ENCODE data around the gene TNNI3K. TPM values are rescaled to one million over a fixed set of nuclear protein-coding genes. Genes with fewer than 3 reads are reported as not detected.

The TNNI3K gene
- total and polyA plus RNA-seq, 2 of the 8 experiments (the other 6 are each of a cell fraction or from before 2014, with no cell fraction given) = 0.41 to 0.48 TPM

DNA sequence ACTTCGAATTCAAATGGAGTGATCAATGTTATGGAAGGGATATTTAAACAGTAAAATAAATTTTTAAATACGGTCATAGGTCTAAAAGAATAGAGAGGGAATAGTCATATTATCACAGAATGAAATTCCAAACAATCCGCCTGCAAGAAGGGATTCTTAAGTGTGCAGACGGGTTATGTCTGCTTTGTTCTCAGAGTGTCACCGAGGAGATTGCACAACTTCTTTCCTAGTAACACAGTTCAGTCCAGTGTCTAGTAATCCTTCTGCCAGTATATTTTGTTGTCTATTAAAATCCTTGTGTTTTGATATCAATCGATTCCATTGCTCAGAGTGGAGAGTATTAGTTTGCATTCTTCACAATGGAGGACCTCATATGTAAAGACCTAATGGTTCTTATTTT, 228.8 kb downstream of the TNNI3K start:
- no peak overlapping the region for H3K27ac ChIP-seq (ENCODE audit: low read depth, low read length)
- POLR2A ChIA-PET (ENCODE audit: partially characterized antibody) = interaction anchor here (0.6 kb wide), 1 partner anchor 449 kb away, joined by 3 read pairs; no protein-coding TSS in a partner anchor
- no peak overlapping the region for H4K5ac ChIP-seq (ENCODE audit: insufficient read length, low read depth, low read length)
- H3K4me2 ChIP-seq (ENCODE audit: insufficient read depth in 1 of 2, low read depth in 2 of 2, low read length in 2 of 2) = no peak overlapping the region
- H3K23me2 ChIP-seq (ENCODE audit: low read depth, low read length) = no peaks in the 10 kb centered on the region
- H3K9me3 ChIP-seq (ENCODE audit: insufficient read depth in 2 of 2, low read depth in 1 of 2, low read length in 1 of 2) = peaks cover 0 to 10% of the 10 kb centered on the region in 2 experiments; a peak in 1 of 4 replicates
- H4K20me1 ChIP-seq (replicated peaks in 1 of 2; ENCODE audit: control insufficient read depth in 1 of 2, insufficient read depth in 2 of 2, low read length in 2 of 2) = no peaks in the 10 kb centered on the region
- TF ChIP-seq KDM1A (IDR thresholded peaks at IDR 0.05; ENCODE audit: borderline replicate concordance, low read length) = no peak
- no peak for TF ChIP-seq TCF12 (IDR thresholded peaks at IDR 0.05; ENCODE audit: low read depth, low read length)
- no peak overlapping the region for H3K9ac ChIP-seq (replicated peaks in 1 of 4; ENCODE audit: extremely low read depth in 1 of 4, low read depth in 3 of 4, low read length in 3 of 4)
- no peak overlapping the region for H2BK5ac ChIP-seq (ENCODE audit: low read depth, low read length)
- H2AFZ ChIP-seq (ENCODE audit: low read length) = no peak overlapping the region
- H3K4me3 ChIP-seq (ENCODE audit: extremely low read depth in 1 of 4, insufficient read depth in 2 of 4, low read depth in 3 of 4, low read length in 4 of 4) = no peak overlapping the region
- H3K18ac ChIP-seq (ENCODE audit: extremely low read depth, low read length) = no peak overlapping the region
- no peaks in the 10 kb centered on the region; a peak in 1 of 7 replicates for H3K4me1 ChIP-seq (replicated peaks in 1 of 4; ENCODE audit: control insufficient read depth in 3 of 4, insufficient read depth in 4 of 4, low read length in 3 of 4)
- 97% methylated on average over 6 of the region's 6 CpGs; no CpG with 5 or more reads in 1 of the 2 experiments for WGBS, 2 experiments (ENCODE audit: extremely low coverage in 1 of 2, insufficient coverage in 1 of 2, insufficient read length in 1 of 2, insufficient replicate concordance in 2 of 2, low coverage in 1 of 2, low lambda C conversion rate in 2 of 2, missing lambda C conversion rate in 1 of 2)
- H2BK120ac ChIP-seq (replicated peaks; ENCODE audit: low read depth, low read length) = no peak overlapping the region
- H3K14ac ChIP-seq (ENCODE audit: insufficient read length) = no peak overlapping the region
- no peak overlapping the region for H3K23ac ChIP-seq (ENCODE audit: insufficient read length)
- DNase-seq (ENCODE audit: low read depth in 1 of 2, low spot score in 2 of 2) = no peak
- H3K79me1 ChIP-seq (ENCODE audit: low read depth, low read length) = no peaks in the 10 kb centered on the region
- no peak overlapping the region for H2BK20ac ChIP-seq (ENCODE audit: low read length)
- no peaks in the 10 kb centered on the region for H3K27me3 ChIP-seq (replicated peaks in 1 of 4; ENCODE audit: control insufficient read depth in 3 of 4, extremely low read depth in 1 of 4, insufficient read depth in 3 of 4, low read length in 3 of 4)
- H2BK15ac ChIP-seq (ENCODE audit: low read length) = no peak overlapping the region
- no peak overlapping the region for H3K56ac ChIP-seq (replicated peaks; ENCODE audit: insufficient read length, low read depth, low read length)
- H4K8ac ChIP-seq (ENCODE audit: extremely low read depth, insufficient read depth, low read length) = no peak overlapping the region
- H4K91ac ChIP-seq (replicated peaks; ENCODE audit: insufficient read length, low read length) = no peak overlapping the region
- no peaks in the 10 kb centered on the region for H3K36me3 ChIP-seq (ENCODE audit: control insufficient read depth in 2 of 4, insufficient read depth in 4 of 4, low read length in 3 of 4)
- CTCF ChIA-PET (ENCODE audit: partially characterized antibody) = no interaction called here
- H3K4ac ChIP-seq (replicated peaks; ENCODE audit: insufficient read length, low read depth, low read length) = no peak overlapping the region
- H2AK5ac ChIP-seq (ENCODE audit: low read depth, low read length) = no peak overlapping the region
- H2BK12ac ChIP-seq (ENCODE audit: low read depth, low read length) = no peak overlapping the region
- H3K79me2 ChIP-seq (ENCODE audit: control insufficient read depth in 1 of 2, insufficient read depth in 2 of 2, low read length in 2 of 2) = no peaks in the 10 kb centered on the region
- FAIRE-seq = no peak

All from H1 (cell line).